GM04503 (cell line): ENCODE results near the gene RNASEH1.
A peak's percentile ranks its signal among the peaks of the same experiment; 100 is the strongest.

ENCODE experiments used
- DNase-seq: peaks from one replicate; pipeline ENCODE4 v3.0.0-alpha.2; 2012; ENCODE audit warnings: low read depth

The RNASEH1 gene

DNA sequence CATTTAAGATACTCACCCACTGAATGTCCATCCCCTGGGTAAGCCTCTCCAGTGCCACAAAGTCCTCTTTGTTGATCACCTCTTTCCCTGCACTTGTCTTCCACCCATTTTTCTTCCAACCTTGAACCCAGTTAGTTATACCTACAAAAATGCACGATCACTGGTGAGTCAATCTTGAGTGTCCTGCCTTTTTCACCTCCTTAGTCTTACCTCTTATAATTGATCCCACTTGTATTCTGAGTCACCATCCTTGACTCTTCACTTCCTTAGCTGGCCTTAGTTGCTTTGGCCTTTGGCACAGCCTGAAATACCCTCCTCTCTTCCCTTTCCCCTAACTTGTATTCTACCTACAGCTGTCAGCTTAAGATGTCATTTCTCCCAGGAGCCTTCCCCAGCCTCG is 10.2 kb downstream of the RNASEH1 start:
- DNase-seq: no peak

DNA sequence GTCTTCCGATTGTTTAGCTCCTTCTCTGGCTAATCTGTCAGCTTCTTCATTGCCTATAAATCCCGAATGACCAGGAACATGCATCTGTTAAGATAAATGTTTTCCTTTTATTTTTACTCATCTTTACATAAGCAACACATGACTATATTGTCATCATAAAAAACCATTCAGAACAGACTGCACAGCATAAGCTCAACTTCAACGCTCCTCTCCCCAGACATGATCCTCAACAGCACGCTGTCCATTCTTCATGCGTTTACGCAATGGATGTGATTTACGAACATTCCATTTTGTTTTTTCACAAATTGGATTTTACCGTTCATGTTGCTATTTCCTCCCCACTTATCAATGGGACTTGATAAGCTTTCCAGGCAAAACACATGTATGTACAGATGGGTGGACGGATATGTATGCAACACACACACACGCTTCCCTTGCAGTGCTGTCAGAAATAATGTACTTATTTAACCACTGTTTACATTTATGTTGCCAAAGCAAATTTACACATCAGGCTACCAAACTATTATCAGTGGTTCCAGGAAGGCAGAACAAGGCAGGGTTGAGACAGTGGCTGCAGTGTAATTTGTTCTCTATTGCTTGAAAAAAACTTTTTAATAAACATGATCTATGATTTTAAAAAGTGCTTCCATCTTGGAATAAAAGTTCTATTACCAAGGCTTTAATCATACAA is 12.2 kb downstream of the RNASEH1 start:
- no peak for DNase-seq

- DNase-seq: no peak
Measured at GRCh38 chr2:3543023-3543683, 15.0 kb downstream of the RNASEH1 start.

GRCh38 chr2:3542107-3542506 is 16.0 kb downstream of the RNASEH1 start:
- DNase-seq: no peak

- DNase-seq: no peak
Measured at GRCh38 chr2:3539836-3540235, 18.3 kb downstream of the RNASEH1 start.

- no peak for DNase-seq
Measured at GRCh38 chr2:3536682-3537632, 21.2 kb downstream of the RNASEH1 start.

DNA sequence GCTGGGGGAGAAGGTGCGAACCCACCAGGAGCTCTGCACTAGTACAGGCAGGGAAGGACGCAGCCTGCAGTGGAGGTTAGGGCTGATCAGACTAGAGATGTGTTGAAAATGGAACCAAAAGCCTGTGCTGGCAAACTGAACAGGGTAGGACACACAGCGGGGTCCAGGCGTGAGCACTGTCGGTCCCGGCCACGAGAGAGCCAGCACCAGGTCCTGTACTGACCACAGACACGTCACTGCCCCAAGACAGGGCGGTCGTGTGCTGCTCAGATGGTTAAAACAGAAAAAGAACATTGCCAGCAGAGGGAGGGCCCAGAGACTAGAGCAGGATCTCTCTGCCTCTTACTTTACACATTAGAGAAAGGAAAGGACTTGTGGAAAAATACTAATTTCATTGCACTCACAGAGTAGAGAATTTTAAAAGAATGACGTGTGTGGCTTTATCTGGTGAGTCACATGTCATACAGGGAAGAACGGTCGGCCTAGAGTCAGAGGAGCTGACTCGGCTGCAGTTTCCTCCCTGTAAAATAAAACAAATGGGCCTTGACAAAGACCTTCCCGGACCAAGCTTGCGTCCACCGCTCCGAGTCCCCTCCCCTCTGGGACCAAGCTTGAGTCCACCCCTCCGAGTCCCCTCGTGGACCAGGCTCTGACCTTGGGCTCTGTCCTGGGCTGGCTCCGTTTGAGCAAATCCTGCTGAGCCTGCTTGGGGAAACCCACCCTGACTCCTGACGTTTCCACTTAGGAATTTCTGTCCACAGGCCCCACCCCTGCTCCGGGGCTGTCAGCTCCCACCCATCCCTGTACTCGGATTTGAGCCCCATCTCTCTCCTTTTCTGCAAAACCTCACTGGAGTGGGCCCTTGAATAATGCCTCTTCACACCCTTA is 22.1 kb downstream of the RNASEH1 start:
- DNase-seq: peak; percentile 82

DNA sequence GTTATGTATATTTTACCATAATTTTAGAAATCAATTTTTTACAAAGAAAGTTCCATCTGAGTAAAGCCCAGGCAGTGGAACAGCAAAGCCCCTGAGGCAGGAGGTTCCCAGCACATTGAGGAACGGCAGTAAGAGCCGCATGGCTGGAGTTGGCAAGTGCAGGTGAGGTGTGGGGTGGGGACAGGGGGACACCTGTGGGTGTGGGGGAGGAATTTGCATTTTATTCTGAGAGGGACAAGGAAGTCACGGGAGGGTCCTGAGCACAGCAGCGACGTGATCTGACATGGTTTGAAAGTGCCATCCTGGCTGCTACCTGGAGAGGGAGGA is 22.7 kb downstream of the RNASEH1 start:
- DNase-seq: no peak

- no peak for DNase-seq
Measured at GRCh38 chr2:3534251-3534814, 23.8 kb downstream of the RNASEH1 start.

GRCh38 chr2:3533836-3534235 is 24.3 kb downstream of the RNASEH1 start:
- DNase-seq: no peak

DNA sequence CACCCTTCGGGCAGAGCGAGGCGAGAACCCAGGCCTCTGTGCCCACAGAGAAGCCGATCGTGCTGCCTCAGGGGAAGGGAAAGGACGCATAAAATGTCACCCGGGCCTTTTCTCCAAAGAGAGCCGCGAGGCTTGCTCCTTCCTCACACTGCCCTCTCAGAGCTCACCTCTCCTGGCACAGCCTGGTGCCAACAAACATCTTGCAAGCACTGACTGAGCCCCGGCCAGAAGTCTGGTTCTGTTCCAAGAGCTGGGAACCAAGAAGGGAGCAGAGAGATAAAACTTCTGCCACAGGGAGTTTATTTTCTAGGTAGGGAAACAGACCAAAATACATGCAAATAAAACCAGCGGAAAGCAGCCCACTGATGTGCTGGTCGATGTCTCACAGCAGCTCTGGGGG is 25.2 kb downstream of the RNASEH1 start:
- no peak for DNase-seq

DNA sequence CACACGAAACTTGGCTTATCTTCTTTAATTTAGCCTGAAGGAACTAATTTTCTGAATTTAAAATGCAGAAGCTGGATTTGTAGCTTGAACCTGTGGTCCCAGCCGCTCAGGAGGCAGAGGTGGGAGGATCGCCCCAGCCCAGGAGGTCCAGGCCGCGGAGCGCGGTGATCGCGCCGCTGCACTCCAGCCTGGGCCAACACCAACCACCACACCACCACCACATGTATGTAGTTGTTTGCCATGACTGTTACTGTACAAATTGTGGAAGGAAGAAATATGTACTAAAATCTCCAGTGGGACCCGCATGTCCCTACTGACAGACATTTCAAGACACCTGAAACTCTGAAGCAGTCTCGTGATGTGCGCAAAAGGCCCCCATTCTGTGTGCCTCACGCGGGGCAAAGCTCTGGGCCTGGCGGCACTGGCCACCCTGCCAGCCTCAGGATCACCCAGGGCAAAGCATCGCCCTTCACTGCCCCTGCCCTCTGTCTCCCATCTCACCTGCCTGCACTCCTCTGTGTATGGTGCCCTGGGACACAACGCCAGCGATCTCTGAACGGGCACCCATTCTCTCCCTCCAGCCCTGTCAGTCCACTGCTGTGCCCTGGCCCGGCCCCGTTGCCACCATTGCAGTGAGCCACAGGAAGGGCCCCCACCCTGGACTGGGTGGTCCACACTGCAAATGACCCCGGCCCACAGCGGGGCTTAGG is 28.7 kb downstream of the RNASEH1 start:
- no peak for DNase-seq

- DNase-seq: no peak
Measured at GRCh38 chr2:3527886-3528785, 30.0 kb downstream of the RNASEH1 start.

DNA sequence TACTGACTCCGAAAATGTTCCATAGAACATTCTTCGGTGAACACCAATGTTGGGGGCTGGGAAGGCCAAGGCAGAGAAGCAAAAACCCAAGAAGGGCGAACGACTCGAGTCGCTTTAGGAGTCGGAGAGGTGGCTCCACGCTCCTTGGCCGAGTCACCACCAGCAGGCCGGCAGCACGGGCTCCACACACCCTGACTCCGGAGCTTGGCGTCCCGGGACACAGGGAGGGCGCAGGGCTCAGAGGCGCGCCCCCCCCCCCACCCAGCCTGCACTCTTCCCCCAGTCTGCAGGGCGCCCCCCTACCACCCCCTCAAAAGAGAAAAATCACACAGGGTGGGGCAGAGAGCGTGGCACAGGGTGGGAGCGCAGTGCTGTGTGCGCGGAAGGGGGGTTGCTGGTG is 31.3 kb downstream of the RNASEH1 start:
- no peak for DNase-seq

- no peak for DNase-seq
Measured at GRCh38 chr2:3523551-3524041, 34.5 kb downstream of the RNASEH1 start.

- DNase-seq: peak; percentile 39
Measured at GRCh38 chr2:3522961-3523421, 35.1 kb downstream of the RNASEH1 start.

- DNase-seq: no peak
Measured at GRCh38 chr2:3520591-3520990, 37.5 kb downstream of the RNASEH1 start.

DNA sequence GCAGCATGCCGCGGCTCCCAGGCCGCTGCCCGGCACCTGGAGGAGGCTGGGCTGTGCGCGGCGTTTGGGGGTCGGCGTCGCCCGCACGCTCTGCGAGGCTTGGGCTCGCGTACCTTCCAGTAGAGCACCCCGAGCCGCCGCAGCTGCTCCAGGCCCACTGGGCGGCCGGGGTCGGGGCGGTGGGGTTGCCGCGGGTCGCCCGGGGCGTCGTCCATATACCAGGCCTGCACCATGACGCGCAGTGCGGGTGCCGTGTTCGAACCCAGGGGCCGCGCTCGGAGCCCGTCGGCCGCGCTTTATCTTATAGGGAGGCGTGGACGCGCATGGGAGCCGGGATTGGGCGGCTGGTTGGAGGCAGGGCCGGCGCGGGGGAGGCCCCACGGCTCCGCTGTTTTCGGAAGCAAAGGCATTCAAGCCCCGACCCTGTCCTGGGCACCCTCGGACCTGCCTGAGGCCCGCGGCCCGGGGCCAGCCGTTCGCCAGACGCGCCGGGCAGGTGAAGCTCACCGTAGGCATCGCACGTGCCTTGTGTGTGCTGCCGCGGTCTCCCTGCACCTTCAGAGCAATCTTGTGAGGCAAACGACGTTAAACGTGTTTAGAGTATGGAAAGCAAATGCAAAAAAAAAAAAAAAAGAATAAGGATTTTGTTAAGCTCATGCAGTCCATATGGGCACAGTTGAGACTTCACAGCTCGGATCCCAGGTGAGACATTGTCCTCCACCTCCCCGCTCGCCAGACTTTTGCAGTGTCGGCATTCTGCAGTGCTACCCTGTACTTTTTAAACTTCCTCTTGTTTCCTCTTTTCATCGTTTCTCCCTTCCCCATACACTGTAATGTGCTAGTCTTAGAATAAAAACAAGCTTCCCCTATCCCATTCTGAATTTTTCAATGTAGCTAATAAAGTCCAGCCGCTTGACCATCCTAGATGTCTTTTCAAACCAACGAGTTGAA is 38.6 kb downstream of the RNASEH1 start, which contains the start of gene ADI1:
ADI1 (minus strand) TSS at position 277 of the 951 bp plus-strand sequence; CDS start at position 233, 44 bp downstream.
- DNase-seq: no peak
